ENCODE measurements around the gene EML4. TPM values are rescaled to one million over a fixed set of nuclear protein-coding genes. Genes with fewer than 3 reads are reported as not detected.
A peak's percentile ranks its signal among the peaks of the same experiment; 100 is the strongest.

Gene EML4
- polyA plus RNA-seq, 1 of the 3 experiments (the other 2 are of a cell fraction) = 35.0 TPM

GRCh38 chr2:42274863-42275262 is 105.7 kb downstream of the EML4 start:
- no peaks in the 10 kb centered on the region for H4K20me1 ChIP-seq (ENCODE audit: insufficient read depth)
- H3K9me2 ChIP-seq = no peaks in the 10 kb centered on the region
- no peak overlapping the region for H3K4me2 ChIP-seq
- H3K27me3 ChIP-seq (ENCODE audit: insufficient read depth) = no peaks in the 10 kb centered on the region
- no peak overlapping the region for H2AFZ ChIP-seq (ENCODE audit: low read depth)
- H3K79me2 ChIP-seq (ENCODE audit: insufficient read depth) = no peaks in the 10 kb centered on the region
- peaks cover 9% of the 10 kb centered on the region for H3F3A ChIP-seq (replicated peaks; ENCODE audit: insufficient read depth)
- H3K9ac ChIP-seq = no peak overlapping the region
- 97% methylated on average over 2 of the region's 2 CpGs for WGBS (ENCODE audit: low lambda C conversion rate)
- ChIA-PET POLR2A (no interaction called here), CTCF (interaction anchor here (1.2 to 1.6 kb wide), 5 partner anchors 8 to 47 kb away, joined by 3 read pairs; no protein-coding TSS in a partner anchor)
- H3K4me1 ChIP-seq (ENCODE audit: control insufficient read depth in 1 of 2, insufficient read depth in 2 of 2, low read depth in 1 of 2, low read length in 1 of 2) = no peaks in the 10 kb centered on the region; a peak in 1 of 4 replicates
- H3K27ac ChIP-seq (ENCODE audit: low read depth in 2 of 2, low read length in 1 of 2) = 0 out of 4 replicates have a peak overlapping the region, but pooled peaks of 1 of the 2 experiments have one; percentile 11
- H3K36me3 ChIP-seq (replicated peaks in 1 of 2; ENCODE audit: control insufficient read depth in 1 of 2, insufficient read depth in 2 of 2, low read length in 1 of 2) = peaks cover 12 to 25% of the 10 kb centered on the region in 2 experiments
- TF ChIP-seq TEAD4 (IDR thresholded peaks at IDR 0.05; ENCODE audit: borderline replicate concordance, insufficient read depth) (no peak), TAF1 (IDR thresholded peaks at IDR 0.05; ENCODE audit: borderline replicate concordance, low read depth, low read length) (no peak), GABPA (IDR thresholded peaks at IDR 0.05; ENCODE audit: low read depth) (no peak), POLR2AphosphoS5 (IDR thresholded peaks at IDR 0.05; ENCODE audit: low read depth, low read length) (no peak), EP300 (IDR thresholded peaks at IDR 0.05; ENCODE audit: borderline replicate concordance in 1 of 2, low read depth in 1 of 2, low read length in 1 of 2) (no peak), EZH2phosphoT487 (IDR thresholded peaks at IDR 0.05; ENCODE audit: borderline replicate concordance, low read depth) (no peak), CTCF (IDR thresholded peaks at IDR 0.05) (no peak), NRF1 (IDR thresholded peaks at IDR 0.05; ENCODE audit: low read depth, low read length) (no peak), YY1 (IDR thresholded peaks at IDR 0.05; ENCODE audit: low read depth) (no peak), SMC3 (IDR thresholded peaks at IDR 0.05; ENCODE audit: low read depth, low read length) (no peak), PBX3 (IDR thresholded peaks at IDR 0.05) (no peak)
- H3K4me3 ChIP-seq (ENCODE audit: low read depth in 2 of 2, low read length in 1 of 2) = no peak overlapping the region
- DNase-seq = peak; percentile 41
- no peaks in the 10 kb centered on the region for H3K9me3 ChIP-seq

- H3K4me3 ChIP-seq (ENCODE audit: low read depth in 2 of 2, low read length in 1 of 2) = no peak overlapping the region
- CTCF ChIA-PET = interaction anchor here (2.0 kb wide), 1 partner anchor 11 kb away, joined by 5 read pairs; no protein-coding TSS in a partner anchor
- no peak for TF ChIP-seq GATA2 (CRISPR knock-in tag; IDR thresholded peaks at IDR 0.05)
- no peak for TF ChIP-seq RXRA (IDR thresholded peaks at IDR 0.05; ENCODE audit: borderline replicate concordance, low read depth)
- TF ChIP-seq EZH2phosphoT487 (IDR thresholded peaks at IDR 0.05; ENCODE audit: borderline replicate concordance, low read depth) = no peak
- TF ChIP-seq MEF2A (IDR thresholded peaks at IDR 0.05; ENCODE audit: borderline replicate concordance, low read depth) = no peak
- TF ChIP-seq USF2 (IDR thresholded peaks at IDR 0.05; ENCODE audit: borderline replicate concordance, low read depth, low read length) = no peak
- TF ChIP-seq YY1 (IDR thresholded peaks at IDR 0.05; ENCODE audit: low read depth) = no peak
- no peak for TF ChIP-seq TAF1 (IDR thresholded peaks at IDR 0.05; ENCODE audit: borderline replicate concordance, low read depth, low read length)
- no peak for TF ChIP-seq RFX5 (IDR thresholded peaks at IDR 0.05; ENCODE audit: low read length)
- no peak for TF ChIP-seq POLR2AphosphoS5 (IDR thresholded peaks at IDR 0.05; ENCODE audit: low read depth, low read length)
- TF ChIP-seq PBX3 (IDR thresholded peaks at IDR 0.05) = no peak
- no peak for TF ChIP-seq NFIC (IDR thresholded peaks at IDR 0.05; ENCODE audit: borderline replicate concordance)
- TF ChIP-seq SIN3A (IDR thresholded peaks at IDR 0.05; ENCODE audit: borderline replicate concordance, low read depth, low read length) = no peak
- TF ChIP-seq MXI1 (IDR thresholded peaks at IDR 0.05; ENCODE audit: low read depth, low read length) = no peak
Observed at GRCh38 chr2:42281416-42282081, 112.4 kb downstream of the EML4 start.

More at GRCh38 chr2:42281416-42282081, 112.4 kb downstream of the EML4 start:
- POLR2A ChIA-PET = no interaction called here
- Histone ChIP-seq H3K9ac (no peak overlapping the region), H3K4me2 (no peak overlapping the region), H3K79me2 (ENCODE audit: insufficient read depth) (no peaks in the 10 kb centered on the region), H3K9me2 (no peaks in the 10 kb centered on the region), H2AFZ (ENCODE audit: low read depth) (no peak overlapping the region), H3K27me3 (ENCODE audit: insufficient read depth) (no peaks in the 10 kb centered on the region), H3K4me1 (ENCODE audit: control insufficient read depth in 1 of 2, insufficient read depth in 2 of 2, low read depth in 1 of 2, low read length in 1 of 2) (no peaks in the 10 kb centered on the region; a peak in 1 of 4 replicates), H4K20me1 (ENCODE audit: insufficient read depth) (no peaks in the 10 kb centered on the region), H3K27ac (ENCODE audit: low read depth in 2 of 2, low read length in 1 of 2) (no peak overlapping the region; a peak in 1 of 4 replicates), H3K9me3 (no peaks in the 10 kb centered on the region), H3K36me3 (replicated peaks in 1 of 2; ENCODE audit: control insufficient read depth in 1 of 2, insufficient read depth in 2 of 2, low read length in 1 of 2) (peaks cover 35 to 63% of the 10 kb centered on the region in 2 experiments), H3F3A (replicated peaks; ENCODE audit: insufficient read depth) (peaks cover 6% of the 10 kb centered on the region)
- WGBS (ENCODE audit: low lambda C conversion rate) = 95% methylated on average over 2 of the region's 2 CpGs
- no peak for DNase-seq

All from SK-N-SH (cell line).